Activated CD8-positive, alpha-beta T cell treated with anti-CD3 and anti-CD28 coated beads for 36 hours (primary cell): ENCODE measurements around the gene CRYBG3. TPM values are rescaled to one million over a fixed set of nuclear protein-coding genes. Genes with fewer than 3 reads are reported as not detected.

Experiments
- ATAC-seq: fragments of 200-7000 bp; cut with Tn5 transposase; one replicate; pipeline ENCODE4 v1.10.0; 2021; ENCODE audit warnings: mild to moderate bottlenecking, moderate library complexity
- CTCF ChIA-PET: fragments of 350-600 bp; sonication (Branson Sonifier 250); formaldehyde crosslinking; loops from one replicate; lab custom pipeline; 2021; ENCODE audit warnings: antibody characterized with exemption; lab: Charles Lee
- POLR2A ChIA-PET: fragments of 350-600 bp; sonication (Branson Sonifier 250); formaldehyde crosslinking; loops from one replicate; lab custom pipeline; 2021; ENCODE audit warnings: antibody characterized with exemption; lab: Charles Lee
- DNase-seq: peaks from one replicate; pipeline ENCODE4 v3.0.0-alpha.2; 2020
- H3K27ac Mint-ChIP-seq: one replicate; pipeline ENCODE4 v1.8.0; 2021; ENCODE audit warnings: mild to moderate bottlenecking, mixed read lengths
- H3K27me3 Mint-ChIP-seq: one replicate; pipeline ENCODE4 v1.8.0; 2021; ENCODE audit warnings: mixed read lengths
- H3K36me3 Mint-ChIP-seq: one replicate; pipeline ENCODE4 v1.8.0; 2021; ENCODE audit warnings: low read depth, mixed read lengths
- H3K4me1 Mint-ChIP-seq: one replicate; pipeline ENCODE4 v1.8.0; 2021; ENCODE audit warnings: low read depth, mixed read lengths
- H3K4me3 Mint-ChIP-seq: one replicate; pipeline ENCODE4 v1.8.0; 2021; ENCODE audit warnings: mild to moderate bottlenecking, moderate library complexity, mixed read lengths
- H3K9me3 Mint-ChIP-seq: one replicate; pipeline ENCODE4 v1.8.0; 2021; ENCODE audit warnings: mixed read lengths
- CTCF ChIP-seq: fragments of 200-600 bp; IDR thresholded peaks from one replicate; pipeline ENCODE4 v1.8.0; 2022; ENCODE audit warnings: antibody characterized with exemption, mild to moderate bottlenecking
- intact Hi-C: fragments of 100-400 bp; cut with micrococcal nuclease; formaldehyde crosslinking; loops from one replicate; pipeline ENCODE4 v1.10.0; 2022
- total RNA-seq, 2 experiments: library from RNA; stranded (reverse); gene quantifications; one replicate each; pipeline ENCODE4 v1.2.3, GENCODE V29; 2021

Gene CRYBG3
- total RNA-seq, 2 experiments from 2014 or later: 4.3 to 4.9 TPM

- no peak for ATAC-seq
- H3K36me3 Mint-ChIP-seq: peaks cover 55% of the 10 kb centered on the region
- H3K27me3 Mint-ChIP-seq: no peaks in the 10 kb centered on the region
- no peak for TF ChIP-seq CTCF
- no peak overlapping the region for H3K4me3 Mint-ChIP-seq
- POLR2A ChIA-PET: interaction anchor here (1.3 kb wide), 1 partner anchor 10 kb away, joined by 4 read pairs; no protein-coding TSS in a partner anchor
- intact Hi-C loops: loop anchor here (5.0 kb wide), 1 partner anchor 69 kb away; no protein-coding TSS in a partner anchor
- CTCF ChIA-PET: interaction anchor here (3.2 kb wide), 1 partner anchor 71 kb away, joined by 21 read pairs; no protein-coding TSS in a partner anchor
- no peaks in the 10 kb centered on the region for H3K9me3 Mint-ChIP-seq
- DNase-seq: no peak
- H3K4me1 Mint-ChIP-seq: no peaks in the 10 kb centered on the region
- H3K27ac Mint-ChIP-seq: no peak overlapping the region
Observed at GRCh38 chr3:97952872-97953271, 131.1 kb downstream of the CRYBG3 start.

- POLR2A ChIA-PET: interaction anchor here (1.0 kb wide), 1 partner anchor 25 kb away, joined by 3 read pairs; no protein-coding TSS in a partner anchor
- no peaks in the 10 kb centered on the region for H3K9me3 Mint-ChIP-seq
Observed at GRCh38 chr3:97954228-97954827, 132.5 kb downstream of the CRYBG3 start.

GRCh38 chr3:97956051-97956450 is 134.2 kb downstream of the CRYBG3 start:
- Mint-ChIP-seq H3K36me3 (peaks cover 44% of the 10 kb centered on the region), H3K27ac (no peak overlapping the region), H3K4me1 (no peaks in the 10 kb centered on the region), H3K27me3 (no peaks in the 10 kb centered on the region), H3K9me3 (no peaks in the 10 kb centered on the region), H3K4me3 (no peak overlapping the region)
- ATAC-seq: no peak
- intact Hi-C loops: no loop called here
- ChIA-PET CTCF (no interaction called here), POLR2A (interaction anchor here (1.2 kb wide), 1 partner anchor 9 kb away, joined by 3 read pairs; no protein-coding TSS in a partner anchor)
- no peak for DNase-seq
- no peak for TF ChIP-seq CTCF

More at GRCh38 chr3:97954228-97954827, 132.5 kb downstream of the CRYBG3 start:
- Mint-ChIP-seq H3K36me3 (peaks cover 52% of the 10 kb centered on the region), H3K27me3 (no peaks in the 10 kb centered on the region), H3K4me1 (no peaks in the 10 kb centered on the region), H3K4me3 (no peak overlapping the region), H3K27ac (no peak overlapping the region)
- no peak for DNase-seq
- no peak for ATAC-seq
- CTCF ChIA-PET: interaction anchor here (1.5 kb wide), 1 partner anchor 70 kb away, joined by 5 read pairs; no protein-coding TSS in a partner anchor
- intact Hi-C loops: loop anchor here (5.0 kb wide), 1 partner anchor 68 kb away; no protein-coding TSS in a partner anchor
- TF ChIP-seq CTCF: no peak

- Mint-ChIP-seq H3K4me3 (no peak overlapping the region), H3K27me3 (no peaks in the 10 kb centered on the region), H3K9me3 (no peaks in the 10 kb centered on the region), H3K4me1 (peaks cover 12% of the 10 kb centered on the region), H3K27ac (no peak overlapping the region), H3K36me3 (peaks cover 47% of the 10 kb centered on the region)
- CTCF ChIA-PET: no interaction called here
- DNase-seq (no peak), ATAC-seq (no peak)
- intact Hi-C loops: no loop called here
- TF ChIP-seq CTCF: no peak
- POLR2A ChIA-PET: no interaction called here
Observed at GRCh38 chr3:97957617-97958311, 136.0 kb downstream of the CRYBG3 start.

GRCh38 chr3:97958396-97958795 is 136.6 kb downstream of the CRYBG3 start:
- no peak for ATAC-seq
- H3K27me3 Mint-ChIP-seq: no peaks in the 10 kb centered on the region

More at GRCh38 chr3:97958396-97958795, 136.6 kb downstream of the CRYBG3 start:
- CTCF ChIA-PET: no interaction called here
- H3K27ac Mint-ChIP-seq: no peak overlapping the region
- peaks cover 12% of the 10 kb centered on the region for H3K4me1 Mint-ChIP-seq
- POLR2A ChIA-PET: no interaction called here
- no peak for DNase-seq
- H3K4me3 Mint-ChIP-seq: no peak overlapping the region
- H3K9me3 Mint-ChIP-seq: no peaks in the 10 kb centered on the region
- intact Hi-C loops: no loop called here
- peaks cover 43% of the 10 kb centered on the region for H3K36me3 Mint-ChIP-seq
- TF ChIP-seq CTCF: no peak
